Astrocyte of the hippocampus (primary cell): ENCODE results near the gene CPLX1.
"Not testable (repeated sequence)": the region's sequence is repeated elsewhere in the genome, so short reads cannot be mapped to it uniquely, and the experiment has no call there.

ENCODE experiments used
- DNase-seq: peaks from one replicate; pipeline ENCODE4 v3.0.0; 2011; ENCODE audit warnings: low read depth, low spot score

The CPLX1 gene

DNA sequence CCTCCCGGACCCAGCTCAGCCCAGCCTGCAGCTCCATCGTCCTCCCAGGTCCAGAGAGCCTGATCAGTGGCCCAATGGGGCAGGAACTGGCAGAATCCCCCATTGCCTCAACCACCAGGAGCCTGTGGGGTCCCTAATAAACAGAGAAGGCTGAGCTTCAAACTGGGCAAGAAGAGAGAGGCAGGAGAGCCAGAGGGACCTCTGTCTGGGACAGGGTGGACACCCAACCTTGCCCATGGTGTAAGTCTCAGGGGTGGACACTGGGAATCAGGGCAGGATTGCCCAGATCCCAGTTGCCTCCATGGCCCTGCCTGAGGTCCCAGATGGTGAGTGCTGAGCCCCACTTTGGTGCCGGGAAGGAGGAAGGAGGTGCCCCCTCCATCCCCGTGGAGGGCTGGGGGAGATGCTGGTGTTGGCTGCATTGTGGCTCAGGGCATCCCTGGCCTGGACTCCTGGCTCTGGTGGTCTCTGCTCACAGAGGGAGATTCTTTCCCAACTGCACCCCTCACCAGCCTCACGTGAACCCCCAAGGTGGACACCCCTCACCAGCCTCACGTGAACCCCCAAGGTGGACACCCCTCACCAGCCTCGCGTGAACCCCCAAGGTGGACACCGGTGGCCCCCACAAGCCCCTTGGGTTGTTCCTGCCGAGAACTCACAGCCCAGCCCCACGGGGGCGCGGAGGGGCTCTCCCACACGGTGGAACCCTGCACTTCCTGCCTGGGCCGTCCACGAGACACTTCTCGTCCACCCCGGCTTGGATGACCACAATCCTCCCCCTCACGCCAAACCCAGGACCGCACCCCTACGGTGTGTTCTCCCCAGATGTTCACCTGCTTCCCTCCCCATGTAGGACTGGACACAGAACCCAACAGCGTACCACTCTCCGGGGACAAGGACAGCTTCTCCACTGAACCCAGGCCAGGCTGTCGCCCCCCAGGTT, 5.4 kb downstream of the CPLX1 start:
- no peak for DNase-seq

DNA sequence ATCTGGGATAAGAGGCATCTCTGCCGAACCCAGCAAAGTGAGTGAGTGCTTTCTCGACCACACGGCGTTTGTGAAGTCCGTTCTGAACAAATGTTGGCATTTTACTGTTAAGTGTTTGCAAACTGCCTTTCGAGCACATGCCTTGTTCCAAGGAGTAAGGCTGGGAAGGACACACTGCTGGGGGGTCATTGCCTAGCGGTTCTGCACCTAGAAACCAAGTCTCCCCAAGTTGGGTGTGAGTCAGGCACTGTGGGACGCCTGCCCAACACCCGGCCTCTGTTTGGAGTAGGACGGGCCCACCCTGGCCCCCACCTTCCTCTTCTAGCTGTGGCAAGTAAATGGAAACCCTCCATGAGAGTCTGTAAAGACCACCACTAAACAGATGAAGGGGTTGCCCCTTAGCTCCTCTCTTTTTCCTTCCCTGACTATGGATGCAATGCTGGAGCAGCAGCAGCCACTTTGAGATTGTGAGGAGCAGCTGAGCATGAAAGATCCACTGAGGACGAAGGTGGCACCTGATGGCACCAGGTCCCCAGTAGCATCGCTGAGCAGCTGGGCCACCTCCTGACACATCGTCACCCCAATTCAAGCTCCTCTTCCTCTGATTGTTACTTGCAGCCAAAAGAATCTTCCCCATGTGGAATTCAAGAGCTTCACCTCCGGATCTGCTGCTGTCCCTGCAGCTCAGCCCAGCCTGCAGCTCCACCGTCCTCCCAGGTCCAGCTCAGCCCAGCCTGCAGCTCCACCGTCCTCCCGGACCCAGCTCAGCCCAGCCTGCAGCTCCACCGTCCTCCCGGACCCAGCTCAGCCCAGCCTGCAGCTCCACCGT, 6.3 kb downstream of the CPLX1 start:
- DNase-seq, result no peak

DNA sequence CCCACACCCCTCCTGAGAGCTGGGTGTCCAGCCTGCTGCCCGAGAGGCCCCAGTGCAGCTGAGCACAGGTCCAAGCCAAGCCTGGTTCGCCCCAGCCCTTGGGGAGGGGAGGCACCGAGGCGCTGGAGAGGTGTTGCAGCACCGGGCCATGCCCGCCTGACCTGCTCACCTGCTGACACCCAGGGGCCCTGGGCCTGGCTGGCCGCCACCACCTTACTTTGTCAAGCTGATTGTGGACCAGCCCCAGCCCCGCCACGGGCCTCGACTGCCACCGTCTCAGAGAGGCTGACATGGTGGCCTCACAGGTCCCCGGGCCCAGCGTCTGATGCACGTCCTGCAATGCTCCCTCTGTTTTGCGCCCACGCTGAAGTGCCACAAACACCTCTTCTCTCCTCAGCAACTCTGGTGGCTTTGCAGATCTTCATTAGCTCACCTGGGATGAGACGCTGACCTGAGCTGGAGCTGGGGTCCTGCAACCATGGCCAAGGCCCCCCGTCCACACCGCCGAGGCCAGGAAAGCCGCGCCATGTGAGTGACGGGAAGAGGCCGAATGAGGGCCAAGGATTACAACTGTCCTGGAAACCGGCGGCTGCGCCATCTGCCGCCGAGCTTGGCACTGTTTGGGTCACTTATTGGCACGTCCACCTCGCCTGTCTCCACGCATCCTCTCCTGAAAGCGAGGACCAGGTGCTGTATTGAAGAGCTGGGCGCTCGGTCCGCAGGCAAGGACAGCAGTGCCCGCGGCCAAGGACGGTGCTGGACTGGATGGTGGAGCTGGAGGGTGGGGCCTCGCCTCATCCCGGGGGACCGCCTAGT, 7.6 kb downstream of the CPLX1 start:
- no peak for DNase-seq

DNA sequence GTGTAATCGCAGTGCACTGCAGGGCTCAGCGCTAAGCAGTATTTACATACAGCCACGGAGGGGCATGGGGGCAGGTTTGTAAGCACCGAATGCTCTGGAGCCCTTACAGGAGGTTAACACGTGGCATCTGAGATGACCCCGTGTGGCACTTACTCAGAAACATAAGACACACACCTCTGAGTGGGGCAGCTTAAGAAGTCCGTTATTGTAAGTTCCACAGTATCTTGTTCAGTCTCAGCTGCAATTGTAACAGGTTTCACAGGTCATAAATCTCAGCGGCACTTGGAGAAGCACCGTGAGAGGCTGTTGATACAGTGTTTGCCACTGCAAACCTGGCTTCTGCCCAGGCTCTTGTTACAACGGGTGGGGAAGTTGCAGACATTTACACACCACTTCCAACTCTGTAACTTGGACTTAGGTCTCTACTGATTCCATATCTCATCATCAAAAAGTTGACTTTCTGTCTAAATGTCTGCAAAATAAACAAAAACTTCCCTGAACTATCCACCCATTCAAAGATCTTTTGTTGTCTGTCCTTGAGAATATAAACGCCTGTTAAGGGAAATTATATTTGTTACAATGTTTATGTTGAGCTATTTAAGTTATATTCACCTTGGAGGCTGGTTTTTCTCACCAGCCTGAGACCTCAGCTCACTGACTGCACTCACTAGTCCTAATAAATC, 10.3 kb downstream of the CPLX1 start:
- DNase-seq, result no peak

DNA sequence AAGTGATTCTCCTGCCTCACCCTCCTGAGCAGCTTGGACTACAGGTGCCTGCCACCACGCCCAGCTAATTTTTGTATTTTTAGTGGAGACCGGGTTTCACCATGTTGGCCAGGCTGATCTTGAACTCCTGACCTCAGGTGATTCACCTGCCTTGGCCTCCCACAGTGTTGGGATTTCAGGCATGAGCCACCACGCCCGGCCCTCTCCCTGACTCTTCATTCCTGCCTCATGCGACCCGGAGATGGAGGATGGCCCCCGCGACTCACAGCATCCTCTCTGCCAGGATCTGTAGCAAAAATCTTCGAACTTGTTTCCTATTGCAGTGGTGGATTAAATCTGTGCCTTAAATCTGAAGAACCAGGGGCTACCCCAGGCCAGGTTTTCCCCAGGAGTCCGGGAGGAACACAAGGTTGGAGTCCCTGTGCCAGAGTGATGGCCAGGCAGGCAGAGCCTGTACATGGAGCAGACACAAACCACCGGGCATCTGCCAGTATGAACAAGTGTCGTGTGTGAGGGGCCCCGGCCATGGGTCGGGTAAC, 11.5 kb downstream of the CPLX1 start:
- no peak for DNase-seq

DNA sequence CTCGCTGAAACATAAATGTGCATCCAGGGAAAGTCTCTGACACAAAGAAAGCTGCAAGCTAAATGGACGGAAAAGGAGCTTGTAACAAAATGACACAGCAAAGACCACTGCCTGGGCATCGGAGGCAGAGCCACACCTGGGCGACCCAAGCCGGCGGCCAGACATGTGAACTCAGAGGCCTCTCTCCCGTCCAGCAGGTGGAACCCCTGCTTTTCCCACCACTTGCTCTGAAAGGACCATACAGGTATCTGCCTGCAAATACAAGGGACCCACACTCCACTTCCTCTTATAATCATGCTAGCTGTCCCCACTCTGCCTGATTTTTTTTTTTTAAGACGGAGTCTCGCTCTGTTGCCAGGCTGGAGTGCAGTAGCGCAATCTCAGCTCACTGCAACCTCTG, 12.0 kb downstream of the CPLX1 start:
- DNase-seq, result no peak

DNA sequence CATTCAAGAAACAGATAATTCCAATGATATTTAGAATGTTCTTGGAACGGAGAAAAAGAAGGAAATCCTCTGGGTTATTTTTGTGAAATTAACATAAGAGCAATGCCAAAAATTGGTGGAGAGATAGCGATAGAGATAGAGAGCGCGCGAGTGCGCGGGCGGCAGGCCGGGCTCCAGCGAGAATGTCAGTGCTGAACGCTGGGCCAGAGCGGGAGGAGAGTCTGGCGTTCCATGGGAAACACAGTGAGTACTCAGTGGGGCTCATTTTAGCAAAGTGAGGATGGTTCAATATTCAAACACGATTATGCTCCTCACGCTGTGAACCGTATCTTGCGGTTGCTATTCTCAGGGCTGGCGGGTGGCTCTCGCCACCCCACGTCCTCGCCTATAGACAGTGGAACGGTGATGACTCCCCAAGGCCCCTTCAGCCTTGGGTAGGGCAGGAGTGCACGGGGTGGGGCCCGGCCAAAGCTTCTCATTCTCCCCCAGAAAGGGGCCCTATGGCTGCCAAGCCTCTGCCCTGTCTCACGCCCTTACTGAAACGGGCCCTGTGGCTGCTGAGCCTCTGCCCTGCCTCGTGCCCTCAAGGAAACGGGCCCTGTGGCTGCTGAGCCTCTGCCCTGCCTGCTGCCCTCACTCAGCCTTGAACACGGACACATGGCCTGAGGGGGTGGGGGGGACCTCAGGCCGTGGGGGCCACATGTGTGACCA, 16.9 kb downstream of the CPLX1 start:
- no peak for DNase-seq

DNA sequence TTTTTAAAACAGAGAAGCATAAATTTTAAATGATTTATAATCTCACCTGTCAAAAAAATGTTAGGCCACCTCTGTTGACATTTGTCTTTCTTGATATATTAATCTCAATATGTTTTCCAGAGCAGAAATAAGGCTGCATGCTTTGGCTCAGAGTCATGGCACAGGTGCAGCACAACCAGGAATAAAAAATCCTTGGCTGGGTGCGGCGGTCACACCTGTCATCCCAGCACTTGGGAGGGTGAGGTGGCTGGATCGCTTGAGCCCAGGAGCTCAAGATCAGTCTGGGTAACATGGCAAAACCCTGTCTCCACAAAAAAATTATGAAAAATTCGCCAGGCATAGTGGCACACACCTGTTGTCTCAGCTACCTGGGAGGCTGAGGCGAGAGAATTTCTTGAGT, 18.1 kb downstream of the CPLX1 start:
- no peak for DNase-seq

DNA sequence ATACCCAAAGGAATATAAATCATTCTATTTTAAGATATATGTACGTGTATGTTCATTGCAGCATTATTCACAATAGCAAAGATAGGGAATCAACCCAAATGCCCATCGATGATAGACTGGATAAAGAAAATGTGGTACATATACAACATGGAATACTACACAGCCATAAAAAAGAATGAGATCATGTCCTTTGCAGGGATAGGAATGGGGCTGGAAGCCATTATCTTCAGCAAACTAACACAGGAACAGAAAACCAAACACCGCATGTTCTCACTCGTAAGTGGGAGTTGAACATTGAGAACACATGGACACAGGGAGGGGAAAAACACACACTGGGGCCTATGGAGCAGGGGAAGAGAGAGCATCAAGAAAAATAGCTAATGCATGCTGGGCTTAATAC, 18.9 kb downstream of the CPLX1 start:
- not testable (repeated sequence) for DNase-seq

DNA sequence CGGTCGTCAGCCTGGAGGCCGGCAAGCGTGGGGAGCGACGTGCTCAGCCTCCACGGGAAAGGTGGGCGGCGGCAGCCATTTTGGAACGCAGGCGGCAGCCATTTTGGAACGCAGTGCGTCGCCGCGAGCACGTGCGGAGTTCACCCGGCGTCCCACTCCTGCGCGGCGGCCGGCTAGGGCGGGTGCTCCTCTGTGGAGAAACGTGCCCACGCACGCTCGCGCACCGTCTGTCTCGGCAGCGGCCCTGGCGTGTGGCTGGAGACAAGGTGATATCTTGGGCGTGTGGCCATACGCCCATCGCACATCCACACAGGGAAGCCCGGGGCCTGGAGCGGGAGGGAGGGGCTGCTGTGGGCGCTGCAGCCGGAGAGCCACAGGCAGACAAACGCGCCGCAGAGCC, 21.1 kb downstream of the CPLX1 start:
- DNase-seq, result no peak

DNA sequence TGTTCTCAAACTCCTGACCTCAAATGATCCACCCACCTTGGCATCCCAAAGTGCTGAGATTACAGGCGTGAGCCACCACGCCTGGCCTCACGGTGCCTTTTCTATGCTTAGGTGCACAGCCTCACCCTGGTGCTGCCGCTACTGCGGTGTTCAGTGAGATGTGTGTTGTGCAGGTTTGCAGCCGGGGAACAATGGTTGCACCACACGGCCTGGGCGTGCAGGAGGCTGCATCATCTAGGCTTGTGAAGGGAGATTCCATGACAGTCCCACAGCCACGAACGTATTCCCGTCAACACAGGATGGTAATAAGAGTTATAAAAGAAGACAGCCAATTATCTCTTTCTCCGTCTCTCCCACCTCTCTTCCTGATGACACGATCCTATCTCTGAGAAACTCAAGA, 22.0 kb downstream of the CPLX1 start:
- DNase-seq, result no peak

DNA sequence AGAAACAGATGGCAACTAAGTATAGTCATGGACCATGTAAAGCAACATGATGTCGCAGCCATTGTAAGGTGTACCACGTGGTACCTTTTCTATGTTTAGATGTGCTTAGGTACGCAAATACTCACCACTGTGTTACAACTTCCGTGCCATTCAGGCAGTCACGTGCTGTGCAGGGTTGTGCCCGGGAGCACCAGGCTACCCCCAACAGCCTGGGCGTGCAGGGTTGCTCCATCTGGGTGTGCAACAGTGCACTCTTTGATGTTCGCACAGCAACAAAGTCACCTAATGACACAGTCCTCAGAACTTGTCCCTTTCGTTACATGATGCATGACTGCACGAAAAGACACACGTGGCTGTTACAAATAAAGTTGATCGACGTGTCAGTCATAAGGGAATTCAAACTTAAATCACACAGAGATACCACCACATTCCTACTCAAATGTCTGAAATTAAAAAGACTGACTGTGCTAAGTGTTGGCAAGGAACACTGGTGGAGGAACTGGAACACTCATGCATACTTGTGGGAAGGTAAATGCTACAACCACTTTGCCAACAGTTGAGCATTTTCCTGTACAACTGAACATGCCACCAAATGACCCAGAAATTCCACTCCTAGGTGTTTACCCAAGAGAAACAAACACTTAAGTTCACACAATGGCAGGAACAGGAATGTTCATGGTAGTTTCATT, 24.3 kb downstream of the CPLX1 start:
- no peak for DNase-seq

DNA sequence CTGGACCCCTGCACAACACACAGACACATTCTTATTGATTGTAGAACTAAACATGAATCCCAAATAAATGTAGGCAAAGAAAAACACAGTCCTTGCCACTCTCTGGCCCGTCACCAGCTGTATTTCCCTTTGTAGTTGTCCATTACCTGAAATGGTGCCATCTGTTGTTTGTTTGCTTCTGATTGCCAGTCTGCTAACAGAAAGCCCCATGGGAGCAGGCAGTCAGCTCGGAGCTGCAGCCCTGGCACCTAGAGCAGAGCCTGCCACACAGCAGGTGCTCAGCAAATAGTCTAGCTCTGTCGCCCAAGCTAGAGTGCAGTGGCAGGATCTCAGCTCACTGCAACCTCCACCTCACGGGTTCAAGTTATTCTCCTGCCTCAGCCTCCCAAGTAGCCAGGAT, 28.9 kb downstream of the CPLX1 start:
- no peak for DNase-seq

DNA sequence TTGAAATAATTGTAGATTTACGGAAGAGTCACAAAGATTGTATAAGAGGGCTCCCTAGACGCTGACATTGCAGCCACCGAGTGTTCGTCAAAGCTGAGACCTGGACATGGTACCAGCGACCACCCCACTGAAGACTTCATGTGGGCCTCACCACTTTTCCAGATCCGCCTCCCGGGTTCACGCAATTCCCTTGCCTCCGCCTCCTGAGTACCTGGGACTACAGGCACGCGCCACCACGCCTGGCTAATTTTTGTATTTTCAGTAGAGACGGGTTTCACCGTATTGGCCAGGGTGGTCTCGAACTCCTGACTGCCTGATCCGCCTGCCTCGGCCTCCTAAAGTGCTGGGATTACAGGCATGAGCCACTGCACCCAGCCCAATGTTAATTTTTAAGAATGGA, 29.7 kb downstream of the CPLX1 start:
- no peak for DNase-seq

DNA sequence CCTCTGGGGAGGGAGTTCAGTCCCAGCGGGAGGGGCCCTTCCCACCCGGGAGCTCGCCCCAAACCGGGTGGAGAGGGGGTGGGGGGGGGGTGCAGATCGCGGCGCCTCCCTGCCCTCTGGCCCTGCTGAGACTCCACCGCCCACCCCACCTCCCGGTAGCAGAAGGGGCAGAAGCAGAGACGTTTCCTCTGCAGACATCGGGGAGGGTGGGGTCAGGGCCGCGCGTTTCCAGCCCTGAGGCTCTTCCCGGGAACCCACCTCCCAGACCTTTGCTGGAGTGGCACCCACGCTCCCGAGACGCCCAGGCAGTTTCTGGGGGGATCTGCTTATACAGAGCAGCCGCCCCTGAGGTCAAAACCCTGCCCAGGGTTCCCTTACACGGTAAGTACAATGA, 30.2 kb downstream of the CPLX1 start:
- DNase-seq, result no peak

DNA sequence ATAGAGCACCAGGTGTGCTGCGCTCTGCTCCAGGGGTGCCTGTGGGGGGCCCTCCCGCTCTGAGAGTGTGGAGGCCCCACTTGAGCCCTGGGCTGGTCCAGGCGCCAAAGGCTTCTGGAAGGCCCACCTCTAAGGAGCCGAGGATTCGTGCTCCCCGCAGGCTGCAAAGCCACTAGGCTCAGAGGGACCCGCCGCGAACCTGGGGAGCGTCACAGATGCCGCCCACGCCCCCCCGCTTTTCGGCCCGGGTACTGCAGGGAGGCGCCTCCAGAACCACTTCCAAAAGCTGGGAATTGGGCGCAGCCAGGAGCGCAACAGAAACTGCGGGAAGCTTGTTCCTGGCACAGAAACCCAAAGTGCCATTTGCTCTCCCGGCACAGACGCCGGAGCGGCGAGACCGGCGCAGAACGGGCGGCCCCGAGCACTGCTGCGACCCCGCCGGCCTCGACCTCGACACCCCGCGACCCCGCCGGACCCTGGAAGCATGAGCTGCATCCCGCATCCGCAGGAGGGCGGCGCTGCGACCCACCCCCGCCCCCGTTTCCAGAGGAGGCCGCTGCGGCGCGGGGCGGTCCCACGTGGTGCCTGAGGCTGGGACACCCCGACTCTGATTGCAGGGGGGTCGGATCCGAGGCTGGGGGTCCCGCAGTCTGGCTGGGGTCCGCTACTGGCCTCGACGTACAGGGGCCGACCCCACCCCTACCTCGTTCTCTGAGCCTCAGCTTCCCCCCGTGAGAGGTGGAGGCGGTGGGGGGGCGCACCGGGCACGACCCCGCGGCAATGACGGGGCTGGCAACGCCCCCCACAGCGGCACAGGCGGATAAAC, 30.8 kb downstream of the CPLX1 start:
- DNase-seq, result no peak

DNA sequence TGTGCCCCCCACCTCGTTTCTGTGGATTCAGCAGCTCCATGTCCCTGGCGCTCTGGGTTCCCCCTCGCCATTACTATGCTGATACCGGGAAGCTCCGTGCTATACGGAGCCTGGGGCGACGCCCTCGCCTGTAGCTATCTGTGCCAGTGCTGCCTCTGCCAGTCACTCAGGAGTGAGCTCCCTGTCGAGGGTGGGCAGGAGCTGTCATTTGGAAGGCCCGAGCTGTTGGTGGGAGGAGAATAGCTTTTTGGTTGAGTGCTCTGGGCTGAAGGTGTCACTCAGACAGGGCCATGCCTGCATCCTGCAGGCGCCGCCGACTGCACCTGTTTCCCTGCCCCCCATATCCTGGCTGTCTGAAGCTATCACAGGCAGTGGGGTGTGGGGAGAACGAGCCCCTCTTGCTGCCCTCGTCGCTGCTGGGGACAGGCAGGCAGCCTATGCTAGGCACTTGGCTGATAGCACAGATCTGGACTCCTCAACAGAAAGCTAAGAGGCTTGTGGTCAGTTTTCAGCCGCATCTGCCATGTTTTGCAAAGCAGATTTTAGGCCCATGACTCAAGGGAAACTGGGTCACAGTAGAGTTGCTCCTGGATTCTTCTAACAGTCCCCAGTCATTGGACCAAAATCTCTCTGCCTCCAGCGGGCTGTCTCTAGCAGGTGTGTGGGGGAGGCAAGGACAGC, 31.8 kb downstream of the CPLX1 start:
- no peak for DNase-seq

DNA sequence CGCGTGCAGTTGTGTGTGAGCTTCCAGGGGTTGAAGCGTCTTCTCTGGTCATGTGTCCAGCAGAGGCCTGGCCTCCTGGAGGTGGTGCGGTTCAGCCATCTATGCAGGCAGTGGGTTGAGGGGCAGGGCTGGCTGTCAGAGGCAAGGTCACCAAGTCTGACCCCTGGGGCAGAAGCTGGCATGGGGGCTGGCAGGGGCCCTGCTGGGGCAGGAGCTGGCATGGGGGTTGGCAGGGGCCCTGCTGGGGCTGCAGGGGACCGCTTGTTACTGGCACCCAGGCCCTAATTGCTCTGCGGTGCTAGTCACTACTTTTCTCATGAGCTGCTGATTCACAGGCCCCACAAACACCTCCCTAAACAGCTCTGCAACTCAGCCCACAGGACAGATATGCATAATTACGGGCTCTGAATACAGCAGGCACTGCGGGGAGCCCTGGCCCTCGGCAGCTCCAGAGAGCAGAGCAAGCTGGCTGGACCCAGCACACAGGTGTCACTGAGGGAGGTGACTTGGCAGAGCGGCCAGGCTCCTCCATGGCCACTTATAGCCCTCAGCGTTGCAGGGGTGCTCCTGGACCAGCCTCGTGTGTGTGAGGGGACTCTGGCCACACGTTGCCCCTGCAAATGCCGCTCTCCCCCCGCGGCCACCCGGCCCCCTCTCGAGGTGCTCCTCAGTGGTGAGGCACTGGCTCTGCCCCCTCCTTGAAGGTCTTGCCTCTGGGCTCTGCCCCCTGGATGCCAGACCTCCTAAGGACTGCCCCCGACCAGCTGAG, 32.7 kb downstream of the CPLX1 start:
- DNase-seq, result no peak
